Effector memory CD4-positive, alpha-beta T cell (primary cell): ENCODE results near the gene HPS3.

Source experiments
- DNase-seq, 3 donors: peaks; one replicate each; pipeline ENCODE4 v3.0.0-alpha.2; 2020
- H3K27ac ChIP-seq: 2 replicates; pipeline ENCODE4 v1.7.0; 2013; ENCODE audit warnings: mild to moderate bottlenecking, low read length, moderate library complexity; ENCODE audit not compliant: insufficient read depth, poor library complexity, severe bottlenecking
- H3K27me3 ChIP-seq: replicated peaks from 2 replicates; pipeline ENCODE4 v1.7.0; 2013; ENCODE audit warnings: mild to moderate bottlenecking, low read length; ENCODE audit not compliant: insufficient read depth, control insufficient read depth, poor library complexity, severe bottlenecking
- H3K36me3 ChIP-seq: 2 replicates; pipeline ENCODE4 v1.7.0; 2013; ENCODE audit warnings: mild to moderate bottlenecking, low read length, moderate library complexity; ENCODE audit not compliant: control insufficient read depth, insufficient read depth
- H3K4me1 ChIP-seq: 2 replicates; pipeline ENCODE4 v1.7.0; 2013; ENCODE audit warnings: low read length, mild to moderate bottlenecking; ENCODE audit not compliant: control insufficient read depth, insufficient read depth, poor library complexity, severe bottlenecking
- H3K4me3 ChIP-seq: 2 replicates; pipeline ENCODE4 v1.7.0; 2013; ENCODE audit warnings: low read length, low read depth, mild to moderate bottlenecking; ENCODE audit not compliant: insufficient read depth, poor library complexity, severe bottlenecking
- H3K9me3 ChIP-seq: 2 replicates; pipeline ENCODE4 v1.7.0; 2013; ENCODE audit warnings: mild to moderate bottlenecking, low read length, moderate library complexity; ENCODE audit not compliant: control insufficient read depth

HPS3 gene

GRCh38 chr3:149152420-149152819 is 23.0 kb downstream of the HPS3 start:
- Histone ChIP-seq H3K36me3 (peaks cover 26% of the 10 kb centered on the region), H3K4me1 (no peaks in the 10 kb centered on the region), H3K4me3 (no peak overlapping the region), H3K27me3 (no peaks in the 10 kb centered on the region), H3K9me3 (no peaks in the 10 kb centered on the region), H3K27ac (no peak overlapping the region)
- no peak for DNase-seq

GRCh38 chr3:149153402-149153801 is 24.0 kb downstream of the HPS3 start:
- no peaks in the 10 kb centered on the region for H3K4me1 ChIP-seq
- H3K36me3 ChIP-seq: peaks cover 34% of the 10 kb centered on the region
- DNase-seq: no peak
- no peak overlapping the region for H3K4me3 ChIP-seq
- no peak overlapping the region for H3K27ac ChIP-seq
- no peaks in the 10 kb centered on the region for H3K9me3 ChIP-seq
- no peaks in the 10 kb centered on the region for H3K27me3 ChIP-seq

DNA sequence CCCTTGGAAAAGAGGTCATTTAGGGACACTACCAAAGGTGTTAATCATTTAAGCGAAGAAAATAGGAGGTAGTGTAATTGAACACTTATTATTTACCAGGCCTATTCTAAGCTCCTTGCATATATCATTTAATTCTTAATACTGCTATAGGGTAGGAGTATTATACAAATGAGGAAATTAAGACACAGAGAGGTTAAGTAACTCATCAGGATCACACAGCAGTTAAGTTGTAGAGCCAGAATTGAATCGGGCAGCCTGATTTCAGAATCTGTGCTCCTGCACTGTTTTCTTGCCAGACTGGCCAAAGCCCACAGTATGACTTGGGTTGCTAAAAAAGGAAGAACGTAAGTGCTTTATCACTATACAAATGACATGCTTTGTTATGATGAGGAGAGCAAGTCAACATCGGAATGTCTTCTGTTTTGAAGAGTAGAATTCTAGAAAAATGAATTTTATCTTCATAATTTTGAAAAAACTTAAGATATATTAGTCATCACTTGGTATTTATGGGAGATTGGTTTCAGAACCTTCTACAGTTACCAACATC is 31.4 kb downstream of the HPS3 start:
- H3K27ac ChIP-seq: no peak overlapping the region

GRCh38 chr3:149162007-149162406 is 32.6 kb downstream of the HPS3 start:
- no peak overlapping the region for H3K27ac ChIP-seq
- H3K9me3 ChIP-seq: no peaks in the 10 kb centered on the region
- H3K36me3 ChIP-seq: peaks cover 47% of the 10 kb centered on the region

More for the DNA sequence above, 31.4 kb downstream of the HPS3 start:
- DNase-seq: no peak
- Histone ChIP-seq H3K4me1 (no peaks in the 10 kb centered on the region), H3K27me3 (no peaks in the 10 kb centered on the region), H3K9me3 (no peaks in the 10 kb centered on the region), H3K4me3 (no peak overlapping the region), H3K36me3 (peaks cover 44% of the 10 kb centered on the region)

DNA sequence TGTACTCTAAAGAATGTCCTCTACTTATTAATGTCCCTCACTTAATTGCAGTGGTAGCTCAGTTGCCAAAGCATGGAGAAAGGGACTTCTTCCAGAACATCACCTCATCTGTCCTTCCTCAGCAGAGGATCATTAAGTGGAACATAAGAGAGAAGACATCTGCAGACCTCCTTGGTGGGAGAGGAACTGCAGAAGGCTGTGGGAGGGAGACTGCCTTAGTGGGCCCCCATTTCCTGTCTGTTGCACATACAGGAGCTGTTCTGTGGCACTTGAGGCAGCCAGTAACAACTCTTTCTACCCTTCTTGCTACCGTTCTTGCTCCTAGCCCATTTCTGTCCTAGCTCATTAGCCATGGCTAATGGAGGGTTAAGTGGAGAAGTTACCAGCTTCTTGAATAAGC is 33.6 kb downstream of the HPS3 start:
- DNase-seq: no peak
- H3K4me3 ChIP-seq: no peak overlapping the region
- no peak overlapping the region for H3K27ac ChIP-seq
- no peaks in the 10 kb centered on the region for H3K27me3 ChIP-seq
- no peaks in the 10 kb centered on the region for H3K4me1 ChIP-seq
- no peaks in the 10 kb centered on the region for H3K9me3 ChIP-seq
- H3K36me3 ChIP-seq: peaks cover 49% of the 10 kb centered on the region

More at GRCh38 chr3:149162007-149162406, 32.6 kb downstream of the HPS3 start:
- Histone ChIP-seq H3K4me3 (no peak overlapping the region), H3K4me1 (no peaks in the 10 kb centered on the region), H3K27me3 (no peaks in the 10 kb centered on the region)
- DNase-seq: no peak

DNA sequence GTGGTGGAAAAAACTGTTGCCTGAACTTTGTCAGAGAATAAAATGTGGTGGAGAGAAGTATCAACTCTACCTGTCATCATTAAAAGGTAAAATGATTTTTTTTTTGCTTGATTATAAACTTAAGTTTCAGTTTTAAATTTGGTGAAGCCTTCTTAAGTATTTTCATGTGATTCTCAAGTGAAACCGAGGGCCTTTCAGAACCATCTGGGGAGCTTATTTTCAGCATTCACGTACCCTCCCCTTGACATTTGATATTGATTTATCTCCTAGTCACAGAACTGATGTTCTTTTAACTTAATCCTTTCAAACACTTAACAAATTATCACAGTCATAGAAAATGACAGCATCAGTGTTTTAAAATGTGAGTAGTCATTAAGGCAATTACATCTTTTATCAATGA is 38.5 kb downstream of the HPS3 start:
- Histone ChIP-seq H3K9me3 (no peaks in the 10 kb centered on the region), H3K4me1 (no peaks in the 10 kb centered on the region)
- DNase-seq: no peak

GRCh38 chr3:149170672-149171071 is 41.2 kb downstream of the HPS3 start:
- no peak for DNase-seq
- H3K9me3 ChIP-seq: no peaks in the 10 kb centered on the region
- peaks cover 39% of the 10 kb centered on the region for H3K36me3 ChIP-seq
- no peak overlapping the region for H3K27ac ChIP-seq
- no peaks in the 10 kb centered on the region for H3K27me3 ChIP-seq
- no peaks in the 10 kb centered on the region for H3K4me1 ChIP-seq
- no peak overlapping the region for H3K4me3 ChIP-seq

More for the DNA sequence above, 38.5 kb downstream of the HPS3 start:
- Histone ChIP-seq H3K4me3 (no peak overlapping the region), H3K27me3 (no peaks in the 10 kb centered on the region), H3K36me3 (peaks cover 51% of the 10 kb centered on the region), H3K27ac (no peak overlapping the region)

DNA sequence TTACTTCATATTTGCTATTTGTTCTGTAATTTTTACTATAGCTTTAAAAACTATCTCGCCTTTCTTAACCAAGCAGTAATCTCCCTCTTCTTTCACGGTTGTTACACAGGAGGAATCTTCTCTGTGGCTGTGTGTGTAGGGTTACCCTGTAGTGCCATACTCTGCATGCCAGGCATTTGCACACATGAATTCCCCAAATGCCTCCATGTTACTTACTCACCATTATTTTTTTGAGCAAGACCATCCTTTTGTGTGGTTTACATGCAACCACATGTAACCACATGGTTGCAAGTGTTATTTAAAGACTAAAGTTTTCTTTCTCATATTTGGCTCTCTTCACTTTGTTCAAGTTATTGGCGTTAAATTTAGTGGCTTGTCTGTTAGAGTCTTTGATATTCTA is 45.5 kb downstream of the HPS3 start:
- Histone ChIP-seq H3K27ac (no peak overlapping the region), H3K4me1 (no peaks in the 10 kb centered on the region), H3K36me3 (peaks cover 18% of the 10 kb centered on the region), H3K27me3 (no peaks in the 10 kb centered on the region), H3K9me3 (no peaks in the 10 kb centered on the region), H3K4me3 (no peak overlapping the region)
- no peak for DNase-seq

DNA sequence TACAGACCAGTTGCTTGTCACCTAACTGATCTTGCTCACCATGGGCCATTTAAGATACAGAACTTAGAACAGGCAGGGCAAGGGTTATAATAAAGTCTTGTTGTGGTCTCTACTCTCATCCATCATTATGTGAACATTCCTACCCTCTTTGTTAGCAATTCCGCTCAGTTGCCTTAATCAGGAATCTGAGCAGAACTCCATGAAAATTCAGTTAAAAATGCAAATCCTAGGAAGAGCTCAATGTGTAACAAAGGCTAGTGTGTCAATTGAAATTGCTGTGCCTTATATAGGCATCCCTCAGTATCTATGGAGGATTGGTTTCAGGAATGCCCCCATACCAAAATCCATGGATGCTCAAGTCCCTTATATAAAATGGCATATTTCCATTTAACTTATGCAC is 47.7 kb downstream of the HPS3 start:
- Histone ChIP-seq H3K27ac (no peak overlapping the region), H3K27me3 (no peaks in the 10 kb centered on the region), H3K36me3 (peaks cover 12% of the 10 kb centered on the region), H3K4me1 (no peaks in the 10 kb centered on the region), H3K9me3 (no peaks in the 10 kb centered on the region), H3K4me3 (no peak overlapping the region)
- DNase-seq: no peak

DNA sequence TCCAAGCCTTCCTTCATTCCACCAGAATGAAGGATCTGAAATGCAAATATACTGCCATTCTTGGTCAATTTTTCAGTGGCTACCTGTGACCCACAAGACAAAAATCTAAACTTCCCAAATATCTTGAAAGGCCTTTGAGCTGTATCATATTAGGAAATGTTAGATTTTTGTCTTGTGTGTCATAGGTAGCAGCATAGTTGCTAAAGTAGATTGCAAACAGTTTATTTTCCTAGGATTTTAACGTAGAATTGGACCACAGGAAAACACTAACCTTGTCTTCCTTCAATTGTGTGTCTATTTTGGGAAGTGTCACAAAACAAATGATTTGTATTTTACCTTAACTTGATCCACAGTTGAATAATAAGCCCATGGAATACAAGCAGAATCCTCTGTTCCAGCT is 49.8 kb downstream of the HPS3 start:
- H3K4me1 ChIP-seq: no peaks in the 10 kb centered on the region
- peaks cover 6% of the 10 kb centered on the region for H3K36me3 ChIP-seq
- no peak for DNase-seq
- no peak overlapping the region for H3K4me3 ChIP-seq
- H3K9me3 ChIP-seq: no peaks in the 10 kb centered on the region
- H3K27ac ChIP-seq: no peak overlapping the region
- no peaks in the 10 kb centered on the region for H3K27me3 ChIP-seq
